ENCODE measurements around the gene LMNTD2.

- TF ChIP-seq MXI1 (conservative IDR thresholded peaks at IDR 0.05; ENCODE audit: poor library complexity, severe bottlenecking): peak; percentile 17
- no peak for TF ChIP-seq EZH2 (IDR thresholded peaks at IDR 0.05; ENCODE audit: borderline replicate concordance, insufficient read depth, low read length, poor library complexity, severe bottlenecking)
- peak; percentile 50 for TF ChIP-seq TAF1 (IDR thresholded peaks at IDR 0.05; ENCODE audit: low read depth)
These were observed 53.4 kb downstream of the LMNTD2 start, which contains the start of gene RNH1 for GRCh38 chr11:506995-507726.
